CD14-positive monocyte (primary cell): Measurements from ENCODE around the gene LRRC4C. TPM values are rescaled to one million over a fixed set of nuclear protein-coding genes. Genes with fewer than 3 reads are reported as not detected.

ENCODE experiments used
- DNase-seq, 3 donors: peaks; one replicate each; pipeline ENCODE4 v3.0.0-alpha.2; 2011 to 2022
- H2AFZ ChIP-seq: 2 replicates; pipeline ENCODE4 v1.6.0; 2012; ENCODE audit warnings: mild to moderate bottlenecking, low read depth, low read length, inconsistent platforms; ENCODE audit not compliant: insufficient read depth, poor library complexity, severe bottlenecking
- H3K27ac ChIP-seq, 2 donors: 1 replicate in 1 of 2; 2 replicates in 1 of 2; pipeline ENCODE4 v1.5.1; 2012 to 2013; ENCODE audit warnings: low read length in 2 of 2, control low read depth in 1 of 2, inconsistent platforms in 1 of 2, low read depth in 1 of 2, mild to moderate bottlenecking in 1 of 2
- H3K27me3 ChIP-seq, 2 donors: one replicate each; pipeline versions ENCODE4 v1.6.0 to v1.6.1; 2011 to 2013; ENCODE audit warnings: low read length in 2 of 2; ENCODE audit not compliant: control insufficient read depth in 2 of 2, insufficient read depth in 2 of 2
- H3K36me3 ChIP-seq, 2 donors: replicated peaks in 1 of 2; 1 replicate in 1 of 2; 2 replicates in 1 of 2; pipeline versions ENCODE4 v1.5.1 to v1.6.1; 2012 to 2013; ENCODE audit warnings: low read length in 2 of 2, control low read depth in 1 of 2, inconsistent platforms in 1 of 2, mild to moderate bottlenecking in 1 of 2; ENCODE audit not compliant: insufficient read depth in 2 of 2, control insufficient read depth in 1 of 2
- H3K4me1 ChIP-seq, 2 donors: 1 replicate in 1 of 2; 2 replicates in 1 of 2; pipeline versions ENCODE4 v1.5.1 to v1.6.1; 2012 to 2013; ENCODE audit warnings: low read length in 2 of 2, control low read depth in 1 of 2, inconsistent platforms in 1 of 2, mild to moderate bottlenecking in 1 of 2, moderate library complexity in 1 of 2; ENCODE audit not compliant: insufficient read depth in 2 of 2, control insufficient read depth in 1 of 2
- H3K4me2 ChIP-seq: replicated peaks from 2 replicates; pipeline ENCODE3; 2012; ENCODE audit warnings: low read length, moderate library complexity, mild to moderate bottlenecking; ENCODE audit not compliant: poor library complexity, severe bottlenecking; ENCODE audit errors: extremely low read depth
- H3K4me3 ChIP-seq, 3 experiments: fragments of 200-600 bp in 1 of 3; sonication (generic) in 1 of 3; replicated peaks in 1 of 3; 1 replicate in 2 of 3; 2 replicates in 1 of 3; pipeline ENCODE4 v1.5.1; 2011 to 2013; ENCODE audit warnings: low read length in 3 of 3, mild to moderate bottlenecking in 3 of 3, control low read depth in 2 of 3, low read depth in 2 of 3, inconsistent platforms in 1 of 3, moderate library complexity in 1 of 3
- H3K79me2 ChIP-seq: 2 replicates; pipeline ENCODE4 v1.6.0; 2012; ENCODE audit warnings: mild to moderate bottlenecking, control low read depth, inconsistent platforms, low read length, moderate library complexity; ENCODE audit not compliant: insufficient read depth
- H3K9ac ChIP-seq: 2 replicates; pipeline ENCODE4 v1.6.0; 2017; ENCODE audit warnings: low read length, mild to moderate bottlenecking; ENCODE audit not compliant: insufficient read depth, poor library complexity, severe bottlenecking
- H3K9me3 ChIP-seq, 2 donors: replicated peaks in 1 of 2; 1 replicate in 1 of 2; 2 replicates in 1 of 2; pipeline versions ENCODE4 v1.5.1 to v1.6.1; 2012 to 2013; ENCODE audit warnings: low read length in 2 of 2, control low read depth in 1 of 2; ENCODE audit not compliant: control insufficient read depth in 1 of 2, insufficient read depth in 1 of 2
- H4K20me1 ChIP-seq: 2 replicates; pipeline ENCODE4 v1.6.0; 2012; ENCODE audit warnings: mild to moderate bottlenecking, low read length, control low read depth, moderate library complexity; ENCODE audit not compliant: insufficient read depth
- H3K27ac Mint-ChIP-seq, 7 donors: one replicate each; pipeline ENCODE4 v1.8.0; 2020; ENCODE audit warnings: mild to moderate bottlenecking in 7 of 7, mixed read lengths in 7 of 7, moderate library complexity in 6 of 7, inconsistent platforms in 2 of 7
- H3K27me3 Mint-ChIP-seq, 3 donors: one replicate each; pipeline ENCODE4 v1.8.0; 2021 to 2022; ENCODE audit warnings: low read depth in 3 of 3, mild to moderate bottlenecking in 3 of 3, mixed read lengths in 3 of 3, moderate library complexity in 3 of 3, inconsistent platforms in 1 of 3
- H3K36me3 Mint-ChIP-seq, 2 donors: one replicate each; pipeline ENCODE4 v1.8.0; 2020; ENCODE audit warnings: mixed read lengths in 2 of 2, inconsistent platforms in 1 of 2, mild to moderate bottlenecking in 1 of 2
- H3K4me1 Mint-ChIP-seq: one replicate; pipeline ENCODE4 v1.8.0; 2020; ENCODE audit warnings: mild to moderate bottlenecking, mixed read lengths
- H3K4me3 Mint-ChIP-seq, 2 donors: one replicate each; pipeline ENCODE4 v1.8.0; 2020; ENCODE audit warnings: mild to moderate bottlenecking in 2 of 2, mixed read lengths in 2 of 2, moderate library complexity in 1 of 2
- H3K9me3 Mint-ChIP-seq, 7 donors: one replicate each; pipeline ENCODE4 v1.8.0; 2020 to 2022; ENCODE audit warnings: mixed read lengths in 7 of 7, mild to moderate bottlenecking in 6 of 7, moderate library complexity in 6 of 7, inconsistent platforms in 2 of 7
- WGBS: methylation state at CpG from one replicate; pipeline ENCODE4 v1.1.5; 2013; ENCODE audit warnings: missing lambda C conversion rate; ENCODE audit not compliant: insufficient coverage; 5-methylcytosine and 5-hydroxymethylcytosine counted together
- intact Hi-C, 2 donors: fragments of 100-400 bp; cut with micrococcal nuclease; formaldehyde crosslinking; loops; one replicate each; pipeline versions ENCODE4 v1.15.0 to v1.15.1; 2023
- polyA plus RNA-seq, 3 donors: library from polyadenylated mRNA; depleted of rRNA in 1 of 3; unstranded in 2 of 3; stranded (reverse) in 1 of 3; fragments of 300-500 nt in 2 of 3; fragments of >200 nt in 1 of 3; fragmentation: Illumina TruSeq in 2 of 3; gene quantifications; 1 replicate in 2 of 3; 2 replicates in 1 of 3; pipeline ENCODE4 v1.2.3, GENCODE V29; 2012 to 2021
- TF ChIP-seq, protein P1 (sequence below): fragments of 200-600 bp; IDR thresholded peaks from one replicate; pipeline ENCODE4 v1.8.0; 2022; ENCODE audit warnings: antibody characterized with exemption, mild to moderate bottlenecking

LRRC4C gene
- polyA plus RNA-seq, 3 donors, result not detected

DNA sequence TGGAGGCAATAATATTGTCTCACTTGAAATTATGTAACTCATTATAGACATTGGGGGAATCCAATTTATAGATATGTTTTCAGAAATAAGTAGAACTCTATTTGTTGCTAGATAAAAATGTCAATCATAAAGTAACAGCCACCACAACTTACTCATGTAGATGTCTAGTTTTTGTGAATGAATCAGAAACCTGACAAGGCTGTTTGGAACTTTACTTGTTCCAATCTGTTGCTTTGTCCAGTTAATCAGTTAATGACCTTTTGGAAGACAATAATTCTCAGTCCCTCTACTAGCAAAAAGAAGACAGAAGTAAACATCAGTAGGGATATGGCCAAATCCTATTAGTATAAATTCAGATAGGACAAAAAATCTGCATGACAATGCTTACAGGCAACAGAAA lies 1143.3 kb downstream of the LRRC4C start:
- intact Hi-C loops, result no loop called here
- Histone ChIP-seq H2AFZ (no peak overlapping the region), H3K4me2 (no peak overlapping the region), H3K9ac (no peak overlapping the region), H3K27me3 (no peaks in the 10 kb centered on the region), H4K20me1 (no peaks in the 10 kb centered on the region), H3K9me3 (no peaks in the 10 kb centered on the region), H3K4me1 (no peaks in the 10 kb centered on the region), H3K79me2 (no peaks in the 10 kb centered on the region), H3K36me3 (no peaks in the 10 kb centered on the region), H3K4me3 (no peak overlapping the region), H3K27ac (no peak overlapping the region)
- no peak for DNase-seq
- peaks cover 0 to 2% (median 0%) of the 10 kb centered on the region in 7 donors for H3K9me3 Mint-ChIP-seq
- no peak overlapping the region for H3K4me3 Mint-ChIP-seq
- no peak overlapping the region for H3K27ac Mint-ChIP-seq
- no peaks in the 10 kb centered on the region for H3K27me3 Mint-ChIP-seq
- TF ChIP-seq, protein P1, sequence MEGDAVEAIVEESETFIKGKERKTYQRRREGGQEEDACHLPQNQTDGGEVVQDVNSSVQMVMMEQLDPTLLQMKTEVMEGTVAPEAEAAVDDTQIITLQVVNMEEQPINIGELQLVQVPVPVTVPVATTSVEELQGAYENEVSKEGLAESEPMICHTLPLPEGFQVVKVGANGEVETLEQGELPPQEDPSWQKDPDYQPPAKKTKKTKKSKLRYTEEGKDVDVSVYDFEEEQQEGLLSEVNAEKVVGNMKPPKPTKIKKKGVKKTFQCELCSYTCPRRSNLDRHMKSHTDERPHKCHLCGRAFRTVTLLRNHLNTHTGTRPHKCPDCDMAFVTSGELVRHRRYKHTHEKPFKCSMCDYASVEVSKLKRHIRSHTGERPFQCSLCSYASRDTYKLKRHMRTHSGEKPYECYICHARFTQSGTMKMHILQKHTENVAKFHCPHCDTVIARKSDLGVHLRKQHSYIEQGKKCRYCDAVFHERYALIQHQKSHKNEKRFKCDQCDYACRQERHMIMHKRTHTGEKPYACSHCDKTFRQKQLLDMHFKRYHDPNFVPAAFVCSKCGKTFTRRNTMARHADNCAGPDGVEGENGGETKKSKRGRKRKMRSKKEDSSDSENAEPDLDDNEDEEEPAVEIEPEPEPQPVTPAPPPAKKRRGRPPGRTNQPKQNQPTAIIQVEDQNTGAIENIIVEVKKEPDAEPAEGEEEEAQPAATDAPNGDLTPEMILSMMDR, result no peak
- H3K36me3 Mint-ChIP-seq, result no peaks in the 10 kb centered on the region
- no peaks in the 10 kb centered on the region for H3K4me1 Mint-ChIP-seq

DNA sequence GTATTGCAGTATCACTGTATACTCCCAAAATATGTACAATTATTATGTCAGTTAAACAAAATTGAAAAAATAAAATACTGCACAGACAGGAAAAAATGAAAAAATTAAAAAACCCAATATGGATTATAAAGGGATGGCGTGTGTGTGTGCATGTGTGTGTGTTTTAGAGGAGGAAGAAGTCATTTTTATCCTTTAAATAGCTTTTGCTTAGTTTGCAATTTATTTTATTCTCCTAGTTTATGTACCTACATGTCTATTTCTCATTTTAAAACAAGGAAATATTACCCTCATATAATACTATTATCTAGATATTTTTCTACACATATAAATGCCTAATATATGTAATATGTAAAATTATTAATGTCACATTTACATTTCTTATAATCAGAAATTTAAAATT lies 1144.3 kb downstream of the LRRC4C start:
- DNase-seq, result no peak
- intact Hi-C loops, result no loop called here
- no peaks in the 10 kb centered on the region for H4K20me1 ChIP-seq
- H3K27ac Mint-ChIP-seq, result no peak overlapping the region
- no peak overlapping the region for H3K4me3 ChIP-seq
- H3K36me3 Mint-ChIP-seq, result no peaks in the 10 kb centered on the region
- no peaks in the 10 kb centered on the region for H3K79me2 ChIP-seq
- TF ChIP-seq, protein P1, result no peak
- H3K4me1 Mint-ChIP-seq, result no peaks in the 10 kb centered on the region
- H3K4me1 ChIP-seq, result no peaks in the 10 kb centered on the region
- H3K4me2 ChIP-seq, result no peak overlapping the region
- H3K27me3 Mint-ChIP-seq, result no peaks in the 10 kb centered on the region
- no peak overlapping the region for H3K27ac ChIP-seq
- H3K36me3 ChIP-seq, result no peaks in the 10 kb centered on the region
- peaks cover 0 to 2% (median 0%) of the 10 kb centered on the region in 7 donors for H3K9me3 Mint-ChIP-seq
- no peaks in the 10 kb centered on the region for H3K9me3 ChIP-seq
- no peak overlapping the region for H3K4me3 Mint-ChIP-seq
- no peak overlapping the region for H2AFZ ChIP-seq
- WGBS, result no CpG with 5 or more reads among the region's 1 CpG
- H3K9ac ChIP-seq, result no peak overlapping the region
- H3K27me3 ChIP-seq, result no peaks in the 10 kb centered on the region
